H1 (cell line): ENCODE measurements around the gene DUSP2. TPM values are rescaled to one million over a fixed set of nuclear protein-coding genes. Genes with fewer than 3 reads are reported as not detected.

ENCODE experiments used
- CTCF ChIA-PET: fragments of 300-600 bp; sonication (Branson Sonifier 250); formaldehyde crosslinking; loops from one replicate; lab custom pipeline; 2021; ENCODE audit not compliant: partially characterized antibody; lab: Charles Lee
- POLR2A ChIA-PET: fragments of 300-600 bp; sonication (Branson Sonifier 250); formaldehyde crosslinking; loops from one replicate; lab custom pipeline; 2021; ENCODE audit warnings: inconsistent platforms; ENCODE audit not compliant: partially characterized antibody; lab: Charles Lee
- DNase-seq, 2 experiments: peaks; one replicate each; pipeline versions ENCODE4 v3.0.0 to v3.0.0-alpha.2; 2010 to 2022; ENCODE audit warnings: low spot score in 2 of 2, low read depth in 1 of 2, mixed read lengths in 1 of 2
- FAIRE-seq: peaks from 2 replicates; lab custom pipeline; 2011; peaks lifted over from hg19 to GRCh38; lab: Jason Lieb, UNC
- H2AFZ ChIP-seq: 2 replicates; pipeline ENCODE4 v1.8.1; 2012; ENCODE audit warnings: low read length, inconsistent platforms
- H2AK5ac ChIP-seq: 2 replicates; pipeline ENCODE4 v1.6.1; 2013; ENCODE audit warnings: low read depth, low read length
- H2BK120ac ChIP-seq: replicated peaks from 2 replicates; pipeline ENCODE3; 2013; ENCODE audit warnings: low read depth, low read length, inconsistent platforms
- H2BK12ac ChIP-seq: 2 replicates; pipeline ENCODE4 v1.6.1; 2013; ENCODE audit warnings: low read depth, low read length
- H2BK15ac ChIP-seq: 2 replicates; pipeline ENCODE4 v1.6.1; 2013; ENCODE audit warnings: low read length
- H2BK20ac ChIP-seq: 2 replicates; pipeline ENCODE4 v1.6.1; 2013; ENCODE audit warnings: low read length
- H2BK5ac ChIP-seq: 2 replicates; pipeline ENCODE4 v1.6.1; 2013; ENCODE audit warnings: low read depth, low read length
- H3K14ac ChIP-seq: 2 replicates; pipeline ENCODE4 v1.6.1; 2013; ENCODE audit warnings: inconsistent platforms; ENCODE audit not compliant: insufficient read length
- H3K18ac ChIP-seq: 2 replicates; pipeline ENCODE4 v1.6.1; 2013; ENCODE audit warnings: low read length; ENCODE audit errors: extremely low read depth
- H3K23ac ChIP-seq: 2 replicates; pipeline ENCODE4 v1.6.1; 2013; ENCODE audit warnings: inconsistent platforms; ENCODE audit not compliant: insufficient read length
- H3K23me2 ChIP-seq: 2 replicates; pipeline ENCODE4 v1.6.1; 2013; ENCODE audit warnings: low read depth, low read length
- H3K27ac ChIP-seq: 2 replicates; pipeline ENCODE4 v1.6.1; 2011; ENCODE audit warnings: low read depth, low read length, inconsistent platforms
- H3K27me3 ChIP-seq, 4 experiments: replicated peaks in 1 of 4; 1 replicate in 1 of 4; 2 replicates in 3 of 4; pipeline versions ENCODE4 v1.6.1 to v1.8.1; 2011 to 2013; ENCODE audit warnings: low read length in 3 of 4, mild to moderate bottlenecking in 3 of 4, inconsistent platforms in 2 of 4, mixed read lengths in 2 of 4, moderate library complexity in 1 of 4; ENCODE audit not compliant: control insufficient read depth in 3 of 4, insufficient read depth in 3 of 4; ENCODE audit errors: extremely low read depth in 1 of 4
- H3K36me3 ChIP-seq, 4 experiments: 2 replicates each; pipeline versions ENCODE4 v1.6.1 to v1.8.1; 2011 to 2013; ENCODE audit warnings: mild to moderate bottlenecking in 4 of 4, low read length in 3 of 4, moderate library complexity in 2 of 4, control low read depth in 1 of 4, inconsistent platforms in 1 of 4; ENCODE audit not compliant: insufficient read depth in 4 of 4, control insufficient read depth in 2 of 4
- H3K4ac ChIP-seq: replicated peaks from 2 replicates; pipeline ENCODE3; 2013; ENCODE audit warnings: low read length, low read depth, mixed read lengths, inconsistent platforms; ENCODE audit not compliant: insufficient read length
- H3K4me1 ChIP-seq, 4 experiments: replicated peaks in 1 of 4; 1 replicate in 1 of 4; 2 replicates in 3 of 4; pipeline versions ENCODE4 v1.6.1 to v1.8.1; 2011 to 2013; ENCODE audit warnings: low read length in 3 of 4, inconsistent platforms in 2 of 4, mixed read lengths in 1 of 4; ENCODE audit not compliant: insufficient read depth in 4 of 4, control insufficient read depth in 3 of 4
- H3K4me2 ChIP-seq, 2 experiments: 2 replicates each; pipeline versions ENCODE4 v1.6.1 to v1.8.1; 2011 to 2013; ENCODE audit warnings: low read depth in 2 of 2, low read length in 2 of 2, control low read depth in 1 of 2, inconsistent platforms in 1 of 2, mild to moderate bottlenecking in 1 of 2; ENCODE audit not compliant: insufficient read depth in 1 of 2
- H3K4me3 ChIP-seq, 4 experiments: fragments of 200-600, 300-600 bp in 1 of 4; sonication (generic), shearing (Covaris generic), sonication (Bioruptor Twin) in 1 of 4; 2 replicates each; pipeline versions ENCODE4 v1.5.1 to v1.8.1; 2011 to 2016; ENCODE audit warnings: low read length in 4 of 4, low read depth in 3 of 4, control low read depth in 2 of 4, inconsistent platforms in 2 of 4, mild to moderate bottlenecking in 2 of 4, mixed read lengths in 1 of 4, moderate library complexity in 1 of 4; ENCODE audit not compliant: insufficient read depth in 2 of 4; ENCODE audit errors: extremely low read depth in 1 of 4
- H3K56ac ChIP-seq: replicated peaks from 2 replicates; pipeline ENCODE3; 2013; ENCODE audit warnings: low read depth, mild to moderate bottlenecking, mixed read lengths, low read length, inconsistent platforms; ENCODE audit not compliant: insufficient read length
- H3K79me1 ChIP-seq: 2 replicates; pipeline ENCODE4 v1.6.1; 2013; ENCODE audit warnings: low read depth, low read length, control low read depth
- H3K79me2 ChIP-seq, 2 experiments: 2 replicates each; pipeline versions ENCODE4 v1.6.1 to v1.8.1; 2012 to 2013; ENCODE audit warnings: low read length in 2 of 2, mild to moderate bottlenecking in 2 of 2, inconsistent platforms in 1 of 2; ENCODE audit not compliant: insufficient read depth in 2 of 2, control insufficient read depth in 1 of 2
- H3K9ac ChIP-seq, 4 experiments: replicated peaks in 1 of 4; 1 replicate in 1 of 4; 2 replicates in 3 of 4; pipeline versions ENCODE4 v1.6.1 to v1.8.1; 2011 to 2013; ENCODE audit warnings: low read depth in 3 of 4, low read length in 3 of 4, control low read depth in 2 of 4, mild to moderate bottlenecking in 2 of 4, moderate library complexity in 2 of 4, inconsistent platforms in 1 of 4; ENCODE audit errors: extremely low read depth in 1 of 4
- H3K9me3 ChIP-seq, 2 experiments: 2 replicates each; pipeline versions ENCODE4 v1.6.1 to v1.8.1; 2012 to 2013; ENCODE audit warnings: mild to moderate bottlenecking in 2 of 2, moderate library complexity in 2 of 2, control low read depth in 1 of 2, inconsistent platforms in 1 of 2, low read depth in 1 of 2, low read length in 1 of 2, mixed read lengths in 1 of 2; ENCODE audit not compliant: insufficient read depth in 2 of 2
- H4K20me1 ChIP-seq, 2 experiments: replicated peaks in 1 of 2; 2 replicates each; pipeline versions ENCODE3 to v1.8.1; 2011 to 2013; ENCODE audit warnings: inconsistent platforms in 2 of 2, low read length in 2 of 2, mild to moderate bottlenecking in 1 of 2; ENCODE audit not compliant: insufficient read depth in 2 of 2, control insufficient read depth in 1 of 2
- H4K5ac ChIP-seq: 2 replicates; pipeline ENCODE4 v1.6.1; 2013; ENCODE audit warnings: low read length, low read depth, mixed read lengths, inconsistent platforms; ENCODE audit not compliant: insufficient read length
- H4K8ac ChIP-seq: 2 replicates; pipeline ENCODE4 v1.8.0; 2013; ENCODE audit warnings: mild to moderate bottlenecking, moderate library complexity, low read length, inconsistent platforms; ENCODE audit not compliant: insufficient read depth; ENCODE audit errors: extremely low read depth
- H4K91ac ChIP-seq: replicated peaks from 2 replicates; pipeline ENCODE3; 2013; ENCODE audit warnings: low read length, mixed read lengths, inconsistent platforms; ENCODE audit not compliant: insufficient read length
- GABPA ChIP-seq: IDR thresholded peaks from 2 replicates; pipeline ENCODE4 v1.6.1; 2011; ENCODE audit warnings: mild to moderate bottlenecking, low read length, moderate library complexity, borderline replicate concordance; ENCODE audit not compliant: insufficient read depth
- WGBS, 2 experiments: shearing (Covaris generic) in 1 of 2; methylation state at CpG; one replicate each; pipeline versions ENCODE4 v1.1.6 to v1.1.7; 2013 to 2015; ENCODE audit warnings: low lambda C conversion rate in 2 of 2, mixed read lengths in 2 of 2, inconsistent platforms in 1 of 2, low coverage in 1 of 2, missing lambda C conversion rate in 1 of 2; ENCODE audit not compliant: insufficient replicate concordance in 2 of 2, insufficient coverage in 1 of 2, insufficient read length in 1 of 2; ENCODE audit errors: extremely low coverage in 1 of 2, missing lambda C conversion rate in 1 of 2; 5-methylcytosine and 5-hydroxymethylcytosine counted together
- polyA plus RNA-seq, 7 experiments: library from polyadenylated mRNA; depleted of rRNA in 3 of 7; stranded (reverse) in 5 of 7; unstranded in 2 of 7; fragments of >200 nt in 5 of 7; fragments of 200-250 nt in 2 of 7; gene quantifications; 1 replicate in 5 of 7; 2 replicates in 1 of 7; 4 replicates in 1 of 7; pipeline versions ENCODE4 v1.2.1 to v1.2.3, GENCODE V29; 2011 to 2013; ENCODE audit warnings: missing spikeins in 2 of 7, mixed read lengths in 2 of 7
- total RNA-seq: library from RNA; stranded (reverse); fragmentation: NEBNext Ultra II Directional; extraction: Animal tissue kit (Norgen Biotek cat#: 25700); gene quantifications from 2 replicates; pipeline ENCODE4 v1.2.1, GENCODE V29; 2021

DUSP2 gene
- total and polyA plus RNA-seq, 2 of the 8 experiments (the other 6 are each of a cell fraction or from before 2014, with no cell fraction given) = 10.1 to 10.4 TPM

GRCh38 chr2:96130483-96130882, 14.8 kb downstream of the DUSP2 start:
- Histone ChIP-seq H3K4ac (no peak overlapping the region), H3K27me3 (no peaks in the 10 kb centered on the region; a peak in 1 of 7 replicates), H3K23ac (no peak overlapping the region), H2BK20ac (no peak overlapping the region), H2AK5ac (no peak overlapping the region), H2BK15ac (no peak overlapping the region), H4K5ac (no peak overlapping the region), H3K23me2 (no peaks in the 10 kb centered on the region), H3K56ac (no peak overlapping the region), H3K79me2 (no peaks in the 10 kb centered on the region), H3K4me2 (no peak overlapping the region), H3K18ac (no peak overlapping the region), H2AFZ (no peak overlapping the region), H3K9me3 (no peaks in the 10 kb centered on the region), H3K4me1 (no peaks in the 10 kb centered on the region), H4K91ac (no peak overlapping the region), H3K9ac (no peak overlapping the region), H3K4me3 (no peak overlapping the region), H3K27ac (no peak overlapping the region), H2BK12ac (no peak overlapping the region), H4K8ac (no peak overlapping the region), H3K79me1 (no peaks in the 10 kb centered on the region), H2BK120ac (no peak overlapping the region), H2BK5ac (no peak overlapping the region), H3K36me3 (no peaks in the 10 kb centered on the region), H4K20me1 (peaks cover 0 to 2% of the 10 kb centered on the region in 2 experiments), H3K14ac (no peak overlapping the region)
- 83% methylated on average over 4 of the region's 4 CpGs; no CpG with 5 or more reads in 1 of the 2 experiments for WGBS, 2 experiments
- DNase-seq = no peak
- ChIA-PET CTCF (interaction anchor here (0.8 to 1.6 kb wide), 5 partner anchors 9 to 137 kb away, joined by 3 to 4 read pairs (median 4); no protein-coding TSS in a partner anchor), POLR2A (no interaction called here)
- no peak for FAIRE-seq
- no peak for TF ChIP-seq GABPA
